GM12801 (cell line): ENCODE data around the gene MYLK2.

Source experiments
- CTCF ChIP-seq: IDR thresholded peaks from one replicate; pipeline ENCODE4 v1.5.1; 2011; ENCODE audit warnings: control low read depth; ENCODE audit not compliant: insufficient read length; ENCODE audit errors: extremely low read depth

The MYLK2 gene

GRCh38 chr20:31808481-31808880 lies 10.7 kb upstream of the MYLK2 start:
- TF ChIP-seq CTCF, result no peak

GRCh38 chr20:31809661-31810060 lies 9.5 kb upstream of the MYLK2 start:
- TF ChIP-seq CTCF, result no peak

GRCh38 chr20:31811198-31811597 lies 8.0 kb upstream of the MYLK2 start:
- no peak for TF ChIP-seq CTCF

DNA sequence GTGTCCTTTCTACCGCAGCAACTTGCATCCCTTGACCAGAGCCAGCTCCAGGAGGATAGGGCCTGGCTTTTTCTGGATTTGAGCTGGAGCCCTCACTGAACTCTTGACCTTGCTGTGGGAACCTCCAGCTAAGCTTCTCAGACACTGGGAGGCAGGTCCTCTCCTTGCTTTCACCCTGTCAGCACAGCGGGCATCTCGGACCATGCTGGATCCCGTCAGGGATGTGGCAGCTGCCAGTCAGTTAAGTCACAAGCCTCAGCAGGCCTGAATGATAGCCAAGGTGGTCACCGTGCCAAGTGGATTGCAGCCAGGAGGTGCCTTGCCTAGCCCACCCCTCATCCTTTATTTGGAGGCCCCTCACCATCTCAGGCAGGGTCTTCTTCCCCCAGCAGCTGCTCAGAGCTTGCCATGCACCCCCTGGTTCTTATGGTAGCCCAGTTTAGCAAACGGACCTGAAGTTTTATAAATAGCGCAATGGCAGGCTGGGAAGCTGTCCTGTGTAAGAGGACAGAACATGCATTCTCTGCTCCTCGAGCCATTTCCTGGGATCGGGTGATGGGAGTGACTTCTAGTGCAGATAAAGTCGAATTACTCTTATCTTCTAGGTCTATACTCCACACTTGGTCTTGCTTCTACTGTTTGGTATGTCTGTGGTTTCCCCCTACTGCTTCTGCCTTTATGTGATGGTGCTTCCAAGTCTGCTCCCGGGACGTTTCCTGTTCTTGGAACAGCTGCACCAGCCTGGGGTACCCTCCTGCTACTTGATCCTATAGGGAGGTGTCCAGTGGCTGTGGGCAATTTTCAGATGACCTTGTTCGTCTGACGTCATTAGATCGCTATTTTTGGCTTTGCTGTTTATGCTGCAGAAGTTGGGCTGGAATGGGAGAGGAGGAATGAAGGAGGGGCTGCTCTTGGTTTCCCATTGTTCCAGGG lies 7.1 kb upstream of the MYLK2 start:
- TF ChIP-seq CTCF, result no peak

GRCh38 chr20:31813611-31814010 lies 5.5 kb upstream of the MYLK2 start:
- no peak for TF ChIP-seq CTCF

GRCh38 chr20:31815408-31816188 lies 3.6 kb upstream of the MYLK2 start:
- TF ChIP-seq CTCF, result no peak

GRCh38 chr20:31816221-31816620 lies 2.9 kb upstream of the MYLK2 start:
- no peak for TF ChIP-seq CTCF
